Measurements from ENCODE around the gene CIAO2B.
"Not testable (repeated sequence)": the region's sequence is repeated elsewhere in the genome, so short reads cannot be mapped to it uniquely, and the experiment has no call there.

The CIAO2B gene

DNA sequence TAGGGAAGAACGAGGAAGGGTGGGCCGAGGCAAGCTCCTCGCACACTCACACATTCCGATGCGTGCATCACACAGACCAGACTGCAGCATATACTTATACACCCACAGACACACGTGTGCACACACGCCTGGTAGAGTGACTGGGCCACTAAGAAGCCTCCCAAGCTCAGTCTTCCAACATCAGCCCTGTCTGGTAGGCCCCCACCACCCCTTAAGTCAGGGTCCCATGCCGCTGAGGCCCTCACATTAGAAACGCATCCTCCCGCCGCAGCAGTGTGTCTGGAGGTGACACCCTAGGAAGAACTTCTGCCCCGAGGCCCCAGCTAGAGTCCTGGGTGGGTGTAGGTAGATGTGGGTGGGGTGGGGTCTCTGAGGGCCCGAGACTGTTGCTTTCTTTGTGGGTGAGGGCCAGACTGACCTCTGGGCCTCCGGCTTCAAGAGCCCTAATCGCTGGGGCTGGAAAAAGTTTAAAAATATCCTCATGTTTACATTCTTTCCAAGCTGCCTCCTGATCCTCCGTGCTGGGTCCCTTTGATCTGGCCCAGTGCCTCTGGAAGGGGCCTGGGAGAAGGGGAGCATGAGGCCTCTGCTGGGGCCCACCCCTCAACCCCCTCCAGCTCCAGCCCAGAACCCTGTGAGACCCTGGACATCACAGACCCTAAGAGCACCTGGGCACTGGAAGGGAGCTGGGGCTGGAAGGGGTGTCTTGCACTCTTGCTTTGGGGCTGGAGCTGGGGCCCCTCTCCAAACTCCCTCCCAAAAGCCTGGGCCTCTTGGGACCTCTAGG lies 29.2 kb downstream of the CIAO2B start:
- TF ChIP-seq GATA1 (IDR thresholded peaks at IDR 0.05; ENCODE audit: low read depth, low read length) (no peak), POLR2A (IDR thresholded peaks at IDR 0.05; ENCODE audit: low read length) (no peak)
- no peak for DNase-seq

GRCh38 chr16:66904428-66904845 lies 29.8 kb downstream of the CIAO2B start:
- DNase-seq, result no peak
- TF ChIP-seq POLR2A (IDR thresholded peaks at IDR 0.05; ENCODE audit: low read length) (no peak), GATA1 (IDR thresholded peaks at IDR 0.05; ENCODE audit: low read depth, low read length) (no peak)

DNA sequence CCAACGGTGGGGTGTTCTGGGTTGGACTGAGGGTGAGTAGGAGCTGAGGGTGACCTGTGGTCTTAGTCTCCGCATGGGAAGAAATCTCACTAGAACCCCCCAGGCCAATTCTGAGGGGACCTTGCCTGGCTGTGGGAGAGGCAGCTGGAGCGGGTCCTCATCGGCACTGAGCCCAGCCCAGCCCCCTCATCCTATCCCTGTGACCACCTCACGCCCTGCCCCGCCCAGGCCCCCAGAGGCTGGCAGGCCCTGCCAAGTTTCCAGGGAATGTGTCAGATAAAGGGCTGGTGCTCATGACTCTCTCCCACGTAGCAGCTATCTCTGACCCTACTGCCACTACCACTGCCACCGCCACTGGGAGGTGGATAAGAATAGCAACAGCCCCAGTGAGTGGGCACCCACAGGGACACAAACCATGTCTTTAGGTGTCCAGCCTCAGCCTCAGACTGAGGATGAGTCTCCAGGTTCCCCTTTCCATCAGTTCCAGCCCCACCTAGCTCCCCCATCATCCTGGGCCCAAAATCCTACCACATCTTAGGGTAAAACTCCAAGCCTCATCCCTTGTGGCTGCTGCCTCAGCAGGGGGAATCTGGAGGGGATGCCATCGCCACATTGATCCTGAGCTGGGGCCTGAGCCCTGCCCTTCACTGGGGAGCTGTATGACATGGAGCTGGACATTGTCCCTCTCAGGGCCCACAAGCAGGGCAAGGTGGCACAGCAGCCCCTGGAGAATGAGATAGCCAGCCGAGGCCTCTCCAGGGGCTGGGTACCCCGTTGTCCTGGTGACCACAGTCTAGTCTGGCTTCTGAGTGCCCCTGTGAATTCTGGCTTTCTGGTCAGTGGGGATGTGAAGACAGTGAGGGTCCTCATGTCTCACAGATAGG lies 30.4 kb downstream of the CIAO2B start:
- peak; percentile 57 to 69 for DNase-seq
- TF ChIP-seq GATA1 (IDR thresholded peaks at IDR 0.05; ENCODE audit: low read depth, low read length), result no peak
- TF ChIP-seq POLR2A (IDR thresholded peaks at IDR 0.05; ENCODE audit: low read length), result peak; percentile 70

- TF ChIP-seq GATA1 (IDR thresholded peaks at IDR 0.05; ENCODE audit: low read depth, low read length), result no peak
- TF ChIP-seq POLR2A (IDR thresholded peaks at IDR 0.05; ENCODE audit: low read length), result no peak
- DNase-seq, result peak in 1 of 2 experiments; percentile 58
Measured at GRCh38 chr16:66902648-66903543, 31.3 kb downstream of the CIAO2B start.

DNA sequence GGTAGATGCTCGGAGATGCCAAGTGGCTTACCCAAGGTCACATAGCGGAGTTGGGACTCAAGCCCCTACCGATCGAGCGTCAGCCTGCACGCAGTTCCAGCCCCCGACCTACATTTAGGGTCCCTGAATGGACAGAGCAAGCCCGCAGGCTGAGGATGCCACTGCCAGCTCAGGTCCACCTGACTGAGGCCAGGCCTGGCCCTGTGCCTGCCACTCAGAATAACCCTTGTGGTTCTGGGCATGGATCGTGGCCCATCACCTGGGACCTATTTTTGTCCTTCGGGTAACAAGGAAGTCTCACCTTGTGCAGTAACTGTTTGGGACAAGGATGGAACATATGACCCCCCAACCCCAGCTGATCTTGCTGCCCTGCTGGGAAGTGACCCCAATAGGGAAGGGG lies 32.6 kb downstream of the CIAO2B start:
- TF ChIP-seq POLR2A (IDR thresholded peaks at IDR 0.05; ENCODE audit: low read length) (no peak), GATA1 (IDR thresholded peaks at IDR 0.05; ENCODE audit: low read depth, low read length) (no peak)
- DNase-seq, result no peak

DNA sequence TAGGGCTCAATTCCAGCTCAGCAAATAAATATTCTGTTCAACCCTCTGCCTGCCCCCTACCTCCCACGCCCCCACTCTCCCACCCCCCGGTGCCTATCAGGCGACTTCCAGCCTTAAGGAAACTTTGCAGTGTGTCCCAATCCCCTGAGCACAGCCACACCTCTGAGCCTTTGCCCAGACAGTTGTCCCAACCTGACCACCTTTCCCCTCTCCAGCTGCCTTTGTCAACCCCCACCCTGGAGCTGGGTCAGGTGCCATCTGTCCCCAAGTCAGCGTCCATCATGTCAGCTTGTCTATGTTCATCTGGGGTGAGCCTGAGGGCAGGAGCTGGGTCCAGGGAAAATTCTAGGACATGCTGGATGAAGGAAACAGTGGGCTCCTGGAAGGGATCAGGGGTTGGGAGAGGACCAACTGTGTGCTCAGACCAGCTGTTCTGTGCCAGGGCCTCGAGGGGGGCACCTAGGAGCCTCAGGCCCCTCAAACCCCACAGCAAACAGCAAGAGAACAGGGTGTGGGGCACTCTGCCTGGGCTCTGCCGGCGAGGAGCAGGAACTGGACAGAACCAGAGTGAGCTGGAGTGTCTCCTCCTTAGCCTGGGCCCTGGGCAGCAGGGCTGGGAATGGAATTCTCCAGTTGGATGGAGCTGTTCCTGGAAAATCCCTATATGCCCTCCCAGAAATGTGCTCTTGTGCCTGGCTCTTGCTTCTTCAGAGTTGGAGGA lies 33.3 kb downstream of the CIAO2B start:
- TF ChIP-seq POLR2A (IDR thresholded peaks at IDR 0.05; ENCODE audit: low read length) (no peak), GATA1 (IDR thresholded peaks at IDR 0.05; ENCODE audit: low read depth, low read length) (no peak)
- DNase-seq, result peak in 1 of 2 experiments; percentile 58

GRCh38 chr16:66899945-66900710 lies 34.1 kb downstream of the CIAO2B start:
- DNase-seq, result peak; percentile 94 to 97
- TF ChIP-seq GATA1 (IDR thresholded peaks at IDR 0.05; ENCODE audit: low read depth, low read length) (no peak), POLR2A (IDR thresholded peaks at IDR 0.05; ENCODE audit: low read length) (peak; percentile 73)

GRCh38 chr16:66899310-66899944 lies 34.8 kb downstream of the CIAO2B start:
- TF ChIP-seq GATA1 (IDR thresholded peaks at IDR 0.05; ENCODE audit: low read depth, low read length) (no peak), POLR2A (IDR thresholded peaks at IDR 0.05; ENCODE audit: low read length) (no peak)
- DNase-seq, result peak; percentile 55 to 73

- no peak for TF ChIP-seq GATA1 (IDR thresholded peaks at IDR 0.05; ENCODE audit: low read depth, low read length)
- no peak for TF ChIP-seq POLR2A (IDR thresholded peaks at IDR 0.05; ENCODE audit: low read length)
- no peak for DNase-seq
Measured at GRCh38 chr16:66898933-66899309, 35.3 kb downstream of the CIAO2B start.

DNA sequence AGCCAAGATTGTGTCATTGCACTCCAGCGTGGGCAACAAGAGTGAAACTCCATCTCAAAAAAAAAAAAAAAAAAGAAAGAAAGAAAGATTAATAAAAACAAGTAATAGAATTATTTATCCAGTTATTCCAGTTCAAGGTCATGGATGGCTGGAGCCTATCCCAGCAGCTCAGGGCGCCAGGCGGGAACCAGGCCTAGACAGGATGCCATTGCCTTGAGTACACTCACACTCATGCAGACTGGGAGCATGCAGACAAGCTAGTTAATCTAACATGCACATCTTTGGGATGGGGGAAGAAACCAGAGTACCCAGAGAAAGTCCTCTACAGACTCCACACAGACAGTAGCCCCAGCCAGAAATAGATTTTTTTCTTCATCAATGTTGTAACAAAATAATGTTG lies 36.0 kb downstream of the CIAO2B start:
- no peak for TF ChIP-seq POLR2A (IDR thresholded peaks at IDR 0.05; ENCODE audit: low read length)
- no peak for TF ChIP-seq GATA1 (IDR thresholded peaks at IDR 0.05; ENCODE audit: low read depth, low read length)
- no peak for DNase-seq

DNA sequence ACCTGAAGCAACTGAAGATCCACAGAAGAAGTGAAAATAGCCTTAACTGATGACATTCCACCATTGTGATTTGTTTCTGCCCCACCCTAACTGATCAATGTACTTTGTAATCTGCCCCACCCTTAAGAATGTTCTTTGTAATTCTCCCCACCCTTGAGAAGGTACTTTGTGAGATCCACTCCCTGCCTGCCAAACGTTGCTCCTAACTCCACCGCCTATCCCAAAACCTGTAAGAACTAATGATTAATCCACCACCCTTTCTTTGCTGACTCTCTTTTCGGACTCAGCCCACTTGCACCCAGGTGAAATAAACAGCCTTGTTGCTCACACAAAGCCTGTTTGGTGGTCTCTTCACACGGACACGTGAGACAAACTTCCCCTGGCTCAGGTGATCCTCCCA lies 37.5 kb downstream of the CIAO2B start:
- not testable (repeated sequence) for DNase-seq

- DNase-seq, result no peak
- no peak for TF ChIP-seq POLR2A (IDR thresholded peaks at IDR 0.05; ENCODE audit: low read length)
- no peak for TF ChIP-seq GATA1 (IDR thresholded peaks at IDR 0.05; ENCODE audit: low read depth, low read length)
Measured at GRCh38 chr16:66895999-66896398, 38.2 kb downstream of the CIAO2B start.
